Hepatocyte (in vitro differentiated cells): Measurements from ENCODE around the gene PRR36.

ENCODE experiments used
- EZH2 ChIP-seq: fragments of 200-600 bp; sonication (generic); IDR thresholded peaks from 2 replicates; pipeline ENCODE4 v1.6.1; 2016; ENCODE audit warnings: antibody characterized with exemption, mild to moderate bottlenecking, borderline replicate concordance
- EZH2phosphoT487 ChIP-seq: fragments of 200-600 bp; sonication (generic); IDR thresholded peaks from one replicate; pipeline ENCODE4 v1.6.1; 2018; ENCODE audit warnings: antibody characterized with exemption, mild to moderate bottlenecking, low read depth, moderate library complexity; ENCODE audit not compliant: unreplicated experiment, severe bottlenecking
- TF ChIP-seq, protein P1 (sequence below): fragments of 200-600 bp; sonication (generic); IDR thresholded peaks from 2 replicates; pipeline ENCODE4 v1.5.1; 2016; ENCODE audit warnings: antibody characterized with exemption, mild to moderate bottlenecking; ENCODE audit not compliant: poor library complexity

DNA sequence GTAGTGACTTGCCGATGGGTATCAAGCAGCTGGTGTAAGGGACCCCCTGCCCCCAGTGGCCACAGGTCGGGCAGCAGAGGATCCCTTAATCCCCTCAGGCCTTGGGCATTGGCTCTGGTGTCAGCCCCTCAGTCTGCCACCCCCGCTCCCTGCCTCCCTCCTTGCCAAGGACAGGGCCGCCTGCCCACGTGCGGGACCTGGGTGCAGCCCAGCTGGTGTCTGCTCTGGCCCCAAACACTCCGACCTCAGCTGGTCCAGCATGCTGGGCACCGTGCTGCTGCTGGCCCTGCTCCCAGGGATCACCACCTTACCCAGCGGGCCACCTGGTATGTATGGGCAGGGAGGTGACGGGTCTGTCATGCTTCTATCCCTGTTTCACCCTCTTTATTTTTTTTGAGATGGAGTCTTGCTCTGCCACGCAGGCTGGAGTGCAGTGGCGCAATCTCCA, 40.4 kb upstream of the PRR36 start, which contains the start of gene TGFBR3L:
- TF ChIP-seq, protein P1, sequence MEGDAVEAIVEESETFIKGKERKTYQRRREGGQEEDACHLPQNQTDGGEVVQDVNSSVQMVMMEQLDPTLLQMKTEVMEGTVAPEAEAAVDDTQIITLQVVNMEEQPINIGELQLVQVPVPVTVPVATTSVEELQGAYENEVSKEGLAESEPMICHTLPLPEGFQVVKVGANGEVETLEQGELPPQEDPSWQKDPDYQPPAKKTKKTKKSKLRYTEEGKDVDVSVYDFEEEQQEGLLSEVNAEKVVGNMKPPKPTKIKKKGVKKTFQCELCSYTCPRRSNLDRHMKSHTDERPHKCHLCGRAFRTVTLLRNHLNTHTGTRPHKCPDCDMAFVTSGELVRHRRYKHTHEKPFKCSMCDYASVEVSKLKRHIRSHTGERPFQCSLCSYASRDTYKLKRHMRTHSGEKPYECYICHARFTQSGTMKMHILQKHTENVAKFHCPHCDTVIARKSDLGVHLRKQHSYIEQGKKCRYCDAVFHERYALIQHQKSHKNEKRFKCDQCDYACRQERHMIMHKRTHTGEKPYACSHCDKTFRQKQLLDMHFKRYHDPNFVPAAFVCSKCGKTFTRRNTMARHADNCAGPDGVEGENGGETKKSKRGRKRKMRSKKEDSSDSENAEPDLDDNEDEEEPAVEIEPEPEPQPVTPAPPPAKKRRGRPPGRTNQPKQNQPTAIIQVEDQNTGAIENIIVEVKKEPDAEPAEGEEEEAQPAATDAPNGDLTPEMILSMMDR = no peak
- TF ChIP-seq EZH2phosphoT487 (no peak), EZH2 (no peak)
